Measurements from ENCODE around the gene TMEM184B.
"Not testable (repeated sequence)": the region's sequence is repeated elsewhere in the genome, so short reads cannot be mapped to it uniquely, and the experiment has no call there.

Gene TMEM184B

DNA sequence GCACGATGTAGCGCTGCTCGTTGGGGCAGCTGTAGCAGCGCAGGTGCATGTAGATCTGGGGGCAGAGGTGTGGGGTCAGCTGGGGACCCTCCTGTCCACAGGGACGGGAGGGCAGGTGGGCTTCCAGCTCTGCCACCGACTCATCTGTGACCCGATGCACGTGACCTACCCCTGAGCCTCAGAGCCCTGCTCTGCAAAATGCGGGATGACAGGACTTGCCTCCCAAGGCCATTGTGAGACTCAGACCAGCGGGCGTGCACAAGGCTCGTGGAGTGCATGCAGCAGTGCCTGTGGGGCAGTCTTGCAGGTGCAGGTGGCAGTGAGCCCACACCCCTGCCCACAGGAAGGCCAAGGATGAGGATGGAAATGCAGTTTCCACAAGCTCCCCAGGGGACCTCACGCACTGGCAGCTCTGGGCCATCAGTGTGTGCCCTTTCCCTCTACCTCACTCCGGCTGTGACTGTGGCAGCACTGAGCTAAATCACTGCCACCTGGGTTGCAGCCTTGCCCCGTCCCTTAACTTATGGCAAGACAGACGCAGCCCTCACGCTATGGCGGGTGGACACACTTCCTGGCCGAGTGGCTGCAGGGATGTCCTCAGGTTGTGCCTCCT lies 26.7 kb downstream of the TMEM184B start:
- DNase-seq: no peak

DNA sequence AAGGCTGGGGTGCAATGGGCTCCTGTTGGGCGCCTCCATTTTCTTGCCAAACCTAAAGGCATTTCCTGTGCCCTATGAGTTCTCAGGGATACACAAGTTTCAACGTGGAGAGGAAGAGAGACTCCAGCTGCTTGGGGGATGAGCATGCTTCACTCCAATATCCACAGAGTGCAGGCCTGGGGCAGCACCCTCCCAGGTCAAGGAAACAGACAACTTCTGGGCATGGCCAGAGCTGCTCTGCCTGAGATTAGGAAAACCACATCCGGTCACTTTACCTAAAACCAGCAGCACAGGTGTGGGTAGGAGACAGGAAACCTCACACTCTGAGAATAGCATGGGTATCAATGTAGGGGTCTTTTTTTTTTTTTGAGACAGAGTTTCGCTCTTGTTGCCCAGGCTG lies 28.7 kb downstream of the TMEM184B start:
- DNase-seq: peak; percentile 11

DNA sequence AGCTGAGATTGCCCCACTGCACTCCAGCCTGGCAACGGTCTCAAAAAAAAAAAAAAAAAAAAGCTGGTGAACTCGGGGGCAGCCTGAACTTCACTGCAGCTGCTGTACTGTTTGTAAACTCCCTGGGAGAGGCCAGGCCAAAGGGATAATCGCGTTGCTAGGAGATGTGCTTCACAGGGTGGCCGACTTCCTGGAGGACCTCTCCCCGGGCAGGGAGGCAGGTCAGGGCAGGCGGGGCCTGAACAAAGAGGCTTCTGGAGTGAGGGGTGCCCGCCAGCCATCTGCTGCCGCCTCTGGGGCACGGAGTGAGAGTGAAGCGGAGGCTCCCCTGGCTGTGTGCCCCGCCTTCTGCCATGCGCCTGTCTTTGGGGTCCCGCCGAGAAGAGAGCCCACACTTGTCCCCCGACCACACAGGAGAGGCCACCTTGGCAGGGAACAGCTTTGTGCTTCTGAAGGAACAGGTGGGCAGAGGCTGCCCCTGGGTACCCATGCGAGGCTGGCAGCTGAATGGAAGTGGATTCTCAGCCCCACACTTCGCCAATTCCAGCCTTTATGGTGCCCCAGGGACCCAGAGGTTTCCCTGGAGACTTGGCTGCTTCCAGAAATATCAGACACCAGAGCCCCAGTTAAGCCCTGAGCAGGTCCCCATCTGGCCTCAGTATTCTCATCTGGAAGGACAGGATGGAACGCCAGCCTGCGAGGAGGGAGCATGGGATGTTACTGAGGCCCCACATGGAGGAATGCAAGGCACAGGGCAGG lies 29.6 kb downstream of the TMEM184B start:
- DNase-seq: no peak

DNA sequence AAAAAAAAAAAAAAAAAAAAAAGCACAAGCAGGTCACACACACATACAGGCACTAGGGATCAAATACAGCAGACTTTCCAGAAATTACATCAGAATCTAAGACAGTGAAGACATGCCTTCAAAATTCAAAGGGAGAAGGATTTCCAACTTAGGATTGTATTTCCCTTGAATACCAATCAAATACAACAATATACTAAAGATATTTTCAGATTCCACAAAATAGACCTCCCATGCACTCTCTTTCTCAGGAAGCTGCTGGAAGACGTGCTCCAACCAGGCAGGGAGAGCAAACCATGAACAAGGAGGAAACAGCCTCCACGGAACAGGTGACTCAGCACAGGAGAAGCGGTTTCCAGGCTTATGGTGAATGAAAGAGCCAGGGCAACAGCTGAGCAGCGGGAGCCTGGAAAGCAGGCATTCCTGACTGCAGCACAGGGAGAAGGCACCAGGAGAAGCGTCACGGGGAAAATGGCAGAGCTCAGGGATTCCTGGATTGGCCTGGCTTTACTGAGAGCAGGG lies 32.0 kb downstream of the TMEM184B start:
- peak; percentile 75 for DNase-seq

DNA sequence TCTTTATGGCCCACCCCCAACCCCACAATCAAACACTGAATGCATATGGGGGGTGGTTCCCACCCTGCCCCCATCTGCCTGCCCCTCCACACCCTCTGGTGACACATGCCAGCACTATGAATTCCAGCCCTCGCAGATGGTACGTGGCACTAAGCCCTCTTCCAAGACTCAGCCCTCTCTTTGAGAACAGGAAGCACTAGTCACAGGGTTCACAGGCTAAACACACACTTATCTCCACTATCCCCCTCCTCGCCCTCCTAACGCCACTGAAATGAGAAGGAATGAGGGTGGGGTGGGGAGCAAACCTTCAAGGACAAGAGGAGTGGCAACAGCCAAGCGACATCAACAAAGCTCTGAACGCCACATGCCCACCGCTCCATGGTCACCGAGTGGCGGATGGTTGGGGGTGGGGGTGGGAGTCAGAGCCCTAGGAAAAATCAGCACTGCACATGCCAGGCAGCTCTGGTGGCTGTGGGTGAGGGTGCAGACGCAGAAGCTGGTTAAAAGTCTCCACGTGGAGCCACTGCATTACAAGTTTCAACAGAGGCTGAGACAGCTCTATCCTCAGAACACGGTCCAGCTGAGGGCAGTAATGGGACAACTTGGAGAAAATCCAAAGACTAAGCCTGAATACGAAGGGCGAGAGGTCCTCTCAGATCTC lies 33.6 kb downstream of the TMEM184B start:
- peak; percentile 89 for DNase-seq

DNA sequence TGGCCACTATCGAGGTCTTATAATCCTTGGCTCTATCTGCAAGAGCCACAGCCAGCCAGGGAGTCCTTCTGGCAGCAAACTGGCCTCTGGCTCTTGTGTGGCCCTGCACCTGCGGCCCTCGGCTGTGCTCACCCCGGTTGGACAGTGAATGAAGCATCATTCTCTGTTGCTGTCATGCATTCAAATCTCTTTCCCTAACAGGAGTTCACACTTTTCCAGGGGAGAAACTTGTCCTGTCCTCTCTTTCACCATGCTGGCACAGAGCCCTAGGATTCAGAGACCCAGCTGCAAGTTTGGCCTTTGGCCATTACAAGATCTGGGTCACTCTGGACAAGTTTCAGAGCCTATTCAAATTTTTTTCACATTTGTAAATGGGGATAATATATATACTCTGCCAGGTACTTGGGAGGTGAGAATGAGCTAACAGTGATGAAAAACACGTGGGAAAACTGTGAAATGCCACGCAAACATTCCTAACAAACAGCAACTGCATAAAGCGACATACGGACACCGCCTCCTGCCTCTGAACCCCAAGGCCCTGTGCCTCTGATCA lies 34.2 kb downstream of the TMEM184B start:
- DNase-seq: peak; percentile 34

DNA sequence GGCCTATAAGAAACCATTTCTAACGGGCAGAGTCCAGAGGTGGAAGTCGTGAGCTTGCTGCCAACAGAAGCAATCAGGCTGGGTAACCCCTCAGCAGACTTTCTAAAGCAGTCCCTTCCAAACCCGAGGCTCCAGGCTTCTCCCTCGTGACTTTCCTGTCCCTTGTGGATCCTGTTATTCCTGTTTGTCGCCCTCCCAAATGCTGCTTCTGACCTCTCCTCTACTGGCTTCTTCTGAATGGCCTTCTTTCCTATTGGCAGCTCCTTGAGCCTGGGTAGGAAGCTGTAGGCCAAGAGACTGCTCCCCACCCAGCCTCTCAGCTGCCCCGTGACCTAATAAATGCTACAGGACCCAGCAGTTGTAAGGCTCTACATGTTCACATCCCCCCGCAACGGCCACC lies 36.0 kb downstream of the TMEM184B start:
- DNase-seq: no peak

DNA sequence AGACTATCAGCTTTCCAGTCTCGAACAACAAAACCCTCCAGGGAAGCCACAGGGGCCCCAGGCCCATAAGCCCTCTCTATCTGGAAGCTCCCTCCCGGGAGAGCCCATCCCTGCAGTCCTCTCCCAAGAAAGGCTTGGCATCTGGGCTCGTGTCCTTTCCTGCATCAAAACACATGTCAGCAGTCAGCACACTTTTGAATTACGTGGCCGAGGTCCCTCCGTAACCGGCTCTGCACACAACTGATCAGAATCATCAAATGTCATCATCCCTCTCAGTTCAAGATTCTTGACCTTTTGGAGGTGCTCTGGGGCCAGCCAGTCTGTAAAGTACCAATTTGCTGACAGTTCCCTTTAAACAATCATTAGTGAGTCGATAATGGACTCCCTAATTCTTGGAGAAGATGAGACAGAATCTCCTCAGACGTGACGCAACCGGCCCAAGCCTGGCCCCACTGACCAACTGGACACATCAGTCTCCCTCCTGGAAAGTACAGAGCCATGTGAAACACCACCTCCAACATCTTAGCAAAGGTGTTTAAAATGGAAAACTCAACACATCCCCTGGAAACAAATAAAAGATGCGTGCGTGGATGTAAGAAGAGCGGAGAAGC lies 37.5 kb downstream of the TMEM184B start:
- DNase-seq: no peak

DNA sequence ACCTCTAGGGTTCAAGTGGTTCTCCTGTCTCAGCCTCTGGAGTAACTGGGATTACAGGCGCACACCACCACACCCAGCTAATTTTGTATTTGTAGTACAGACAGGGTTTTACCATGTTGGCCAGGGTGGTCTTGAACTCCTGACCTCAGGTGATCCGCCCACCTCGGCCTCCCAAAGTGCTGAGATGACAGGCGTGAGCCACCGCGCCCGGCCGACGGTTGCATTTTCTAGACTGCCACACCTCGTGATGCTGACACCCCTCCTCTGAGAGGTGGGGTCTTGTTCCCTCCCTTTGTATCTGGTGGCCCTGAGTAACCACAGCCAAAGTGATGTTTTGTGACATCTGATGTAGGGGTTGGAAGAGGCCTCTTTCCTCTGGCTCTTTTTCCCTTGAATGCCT lies 39.0 kb downstream of the TMEM184B start:
- DNase-seq: not testable (repeated sequence)

DNA sequence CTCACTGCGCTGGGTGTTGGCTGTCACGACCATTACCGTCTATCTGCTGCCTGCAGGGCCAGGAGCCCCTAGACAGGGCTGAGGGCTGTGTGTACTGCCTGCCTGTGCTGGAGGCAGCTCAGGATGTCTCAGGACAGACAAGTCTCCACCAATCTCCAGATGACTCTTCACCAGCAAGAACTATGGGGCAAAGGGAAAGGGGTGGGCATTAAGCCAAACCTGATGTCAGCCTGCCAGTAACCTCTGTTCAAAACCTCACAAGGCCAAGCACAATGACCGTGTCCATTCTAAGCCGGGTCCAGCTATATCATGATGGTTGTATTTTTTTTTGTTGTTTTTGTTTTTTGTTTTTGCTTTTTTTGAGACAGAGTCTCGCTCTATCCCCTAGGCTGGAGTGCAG lies 39.4 kb downstream of the TMEM184B start:
- no peak for DNase-seq

DNA sequence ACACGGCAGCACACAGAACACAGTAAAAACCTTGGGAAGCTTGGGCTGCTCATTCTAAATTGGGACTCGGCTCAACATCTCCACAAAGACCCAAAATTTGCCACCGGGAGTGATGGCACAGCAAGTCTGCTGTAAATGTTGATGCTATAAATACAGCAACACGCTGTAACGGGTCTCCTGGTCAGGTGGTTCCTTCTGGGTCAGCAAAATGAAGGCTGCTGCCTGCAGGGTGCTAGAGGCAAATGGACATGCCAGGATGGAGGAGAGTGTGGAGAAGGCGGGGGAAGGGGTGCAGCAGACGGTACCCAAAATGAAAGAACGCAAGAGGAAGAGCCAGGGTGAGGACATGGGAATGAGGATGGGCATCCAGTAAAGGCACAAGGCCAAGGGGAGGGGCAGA lies 40.6 kb downstream of the TMEM184B start:
- no peak for DNase-seq

DNA sequence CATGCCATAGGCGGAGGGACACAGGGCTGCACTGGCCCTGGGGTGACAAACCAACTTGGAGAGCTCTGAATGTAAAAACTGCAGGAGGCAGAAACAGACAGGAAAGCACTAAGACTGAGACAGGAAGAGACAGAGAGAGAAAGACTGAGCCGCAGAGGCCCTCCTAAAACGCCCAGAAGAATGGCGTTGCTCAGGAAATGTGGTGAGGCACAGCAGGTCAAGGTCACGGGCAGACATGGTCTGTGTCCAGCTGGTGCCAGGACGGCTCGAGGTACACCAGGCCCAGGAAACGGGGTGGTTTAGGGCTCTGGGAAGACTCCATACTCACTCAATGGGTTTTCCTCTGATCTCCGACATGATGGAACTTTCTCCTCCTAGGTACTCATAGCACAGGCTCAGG lies 41.9 kb downstream of the TMEM184B start:
- no peak for DNase-seq

DNA sequence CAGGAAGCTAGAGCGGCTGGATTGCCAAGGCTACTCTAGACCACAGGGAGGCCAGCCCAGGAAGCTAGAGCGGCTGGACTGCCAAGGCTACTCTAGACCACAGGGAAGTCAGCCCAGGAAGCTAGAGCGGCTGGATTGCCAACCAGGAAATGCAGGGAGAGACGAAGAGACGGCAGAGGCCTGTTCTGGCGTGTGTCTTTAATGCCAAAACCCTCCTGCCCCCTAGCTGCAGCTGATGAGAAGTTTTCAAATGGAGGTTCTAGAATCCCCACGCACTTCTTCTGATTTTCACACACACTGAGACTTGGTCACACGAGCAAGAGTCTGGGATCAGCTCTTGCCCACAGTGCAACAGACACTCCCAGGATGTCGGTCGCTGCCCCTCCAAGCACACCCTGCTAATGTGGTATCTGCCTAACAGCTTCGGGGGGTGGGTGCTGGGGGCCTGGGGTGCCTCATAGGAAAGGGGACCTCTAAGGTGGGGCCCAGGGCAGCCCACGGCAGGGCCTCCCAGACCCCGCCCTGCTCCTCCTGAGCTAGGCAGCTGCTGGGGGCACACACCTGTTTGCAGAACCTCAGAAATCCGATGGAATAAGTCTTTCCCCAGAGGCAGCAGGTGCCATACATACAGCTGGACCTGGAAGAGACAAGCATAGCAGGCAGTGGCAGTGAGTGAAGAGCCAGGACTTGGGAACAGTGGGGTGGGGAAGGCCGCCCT lies 42.5 kb downstream of the TMEM184B start:
- no peak for DNase-seq

DNA sequence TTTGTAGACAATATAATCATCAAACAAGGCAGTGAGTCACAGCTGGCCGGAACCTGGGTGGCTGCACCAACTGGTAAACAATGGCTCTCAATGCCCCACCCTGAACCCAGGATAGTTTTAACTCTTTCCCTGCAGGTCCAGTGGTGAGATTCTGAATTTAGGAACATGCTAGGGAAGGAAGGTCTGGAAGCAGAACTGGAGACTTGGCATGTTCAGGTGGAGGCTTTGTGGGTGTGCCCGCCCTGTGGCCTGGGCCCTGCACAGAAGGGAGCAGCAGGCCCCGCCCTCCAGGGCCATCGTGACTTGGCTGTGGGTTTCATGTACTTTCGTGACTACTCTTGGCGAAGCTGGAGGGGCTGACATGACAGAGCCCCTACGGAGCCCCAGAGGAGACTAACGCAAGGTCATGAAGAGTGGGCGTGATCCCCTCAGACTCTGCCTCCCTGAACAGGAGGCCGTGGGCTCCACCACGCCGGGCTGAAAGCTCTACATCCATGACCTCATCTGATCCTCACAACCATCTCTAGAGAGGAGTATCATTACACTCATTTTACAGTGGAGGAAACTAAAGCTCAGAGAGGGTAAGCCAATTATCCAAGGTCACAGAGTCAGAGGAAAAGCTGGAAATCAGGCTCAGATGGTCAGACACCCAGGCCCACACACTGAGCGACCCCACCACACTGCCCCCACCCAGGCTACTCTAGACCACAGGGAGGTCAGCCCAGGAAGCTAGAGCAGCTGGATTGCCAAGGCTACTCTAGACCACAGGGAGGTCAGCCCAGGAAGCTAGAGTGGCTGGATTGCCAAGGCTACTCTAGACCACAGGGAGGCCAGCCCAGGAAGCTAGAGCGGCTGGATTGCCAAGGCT lies 43.7 kb downstream of the TMEM184B start:
- peak; percentile 54 for DNase-seq

DNA sequence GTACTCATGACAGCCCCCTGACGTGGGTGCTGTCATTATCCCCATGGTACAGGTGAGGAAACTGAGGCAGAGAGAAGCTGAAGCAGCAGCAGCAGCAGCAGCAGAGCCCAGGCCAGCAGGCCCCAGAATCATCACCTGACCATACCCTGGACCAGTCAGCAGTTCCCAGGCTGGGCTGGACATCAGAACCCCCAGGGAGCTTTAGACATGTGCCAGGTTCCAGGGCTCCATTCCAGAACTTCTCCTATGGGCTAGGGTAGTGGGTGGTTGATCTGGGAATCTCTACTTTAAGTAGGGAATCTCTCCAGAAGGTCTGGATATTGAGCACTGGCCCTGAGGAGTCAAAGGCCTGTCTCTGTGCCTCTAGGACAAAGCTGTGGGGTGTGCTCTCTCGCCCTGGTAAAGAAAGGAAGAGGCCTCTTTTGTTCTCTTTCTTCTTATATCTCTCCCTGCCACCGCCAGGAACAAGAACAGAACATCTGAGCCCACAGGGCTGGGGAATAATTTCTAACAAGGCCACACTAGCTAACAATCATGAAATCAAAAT lies 44.4 kb downstream of the TMEM184B start:
- DNase-seq: no peak

DNA sequence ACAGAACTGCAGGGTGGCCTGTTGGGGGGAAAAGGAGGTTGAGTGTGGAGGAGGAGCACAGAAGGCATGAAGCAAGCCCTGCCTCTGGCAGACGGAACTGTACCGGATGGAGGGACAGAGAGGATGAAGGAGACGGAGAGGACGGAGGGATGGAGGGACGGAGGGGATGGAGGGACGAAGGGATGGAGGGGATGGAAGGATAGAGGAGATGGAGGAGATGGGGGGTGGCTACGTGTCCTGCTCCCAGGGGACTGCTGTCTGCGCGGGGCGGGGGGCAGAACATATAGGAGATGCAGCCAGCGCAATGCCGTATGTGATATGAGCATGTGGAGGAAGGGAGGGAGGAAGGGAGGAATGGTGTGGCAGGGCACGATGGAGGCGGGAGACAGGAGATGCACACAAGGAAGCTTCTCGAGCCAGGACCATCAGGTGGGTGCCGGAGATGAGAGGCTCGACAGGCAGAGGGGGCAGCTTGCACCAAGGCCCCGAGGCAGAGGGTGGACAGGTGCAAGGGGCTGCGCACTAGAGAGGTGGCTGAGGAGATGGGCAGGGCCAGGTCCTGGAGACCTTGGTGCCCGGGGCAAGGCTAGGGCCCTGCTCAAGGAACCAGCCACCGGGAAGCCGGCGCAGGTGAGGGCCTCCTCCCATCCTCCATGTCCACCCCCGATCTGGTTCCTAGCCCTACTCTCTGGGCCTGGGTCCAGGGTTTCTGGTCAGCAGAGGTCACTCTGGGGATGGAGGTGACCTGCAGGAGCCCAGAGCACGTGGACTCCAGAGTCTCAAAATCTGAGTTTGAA lies 45.8 kb downstream of the TMEM184B start:
- DNase-seq: no peak

DNA sequence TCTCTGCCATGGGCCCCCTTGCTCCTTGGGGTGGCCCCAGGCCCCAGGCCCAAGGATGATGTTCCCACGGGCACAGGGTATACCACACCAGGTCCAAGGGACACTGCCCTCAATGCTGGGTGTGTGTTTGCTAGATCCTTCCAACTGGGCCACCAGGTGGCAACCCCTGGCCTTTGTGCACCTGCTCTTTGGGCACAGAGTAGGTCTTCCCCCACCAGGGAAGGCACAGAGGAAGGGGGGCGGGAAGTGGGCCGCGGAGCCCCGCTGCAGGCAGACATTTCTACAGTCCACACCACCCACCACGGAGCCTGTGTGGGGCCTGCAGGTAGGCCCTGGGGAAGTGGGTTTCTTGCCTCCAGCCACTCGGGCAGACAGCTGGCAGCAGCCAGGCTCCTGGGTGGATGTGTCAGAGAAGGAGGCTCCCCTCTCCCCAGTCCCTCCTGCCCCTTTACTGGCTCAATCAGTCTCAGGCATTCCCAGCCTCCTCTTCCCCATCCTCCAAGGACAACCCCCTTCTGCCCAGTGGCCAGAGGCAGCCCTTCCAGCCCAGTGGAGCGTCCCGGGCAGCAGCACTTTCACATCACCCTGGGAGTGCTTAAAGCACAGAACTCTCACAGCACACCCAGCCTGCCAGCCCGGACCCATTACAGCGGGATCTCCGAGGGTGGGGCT lies 49.4 kb downstream of the TMEM184B start:
- no peak for DNase-seq

DNA sequence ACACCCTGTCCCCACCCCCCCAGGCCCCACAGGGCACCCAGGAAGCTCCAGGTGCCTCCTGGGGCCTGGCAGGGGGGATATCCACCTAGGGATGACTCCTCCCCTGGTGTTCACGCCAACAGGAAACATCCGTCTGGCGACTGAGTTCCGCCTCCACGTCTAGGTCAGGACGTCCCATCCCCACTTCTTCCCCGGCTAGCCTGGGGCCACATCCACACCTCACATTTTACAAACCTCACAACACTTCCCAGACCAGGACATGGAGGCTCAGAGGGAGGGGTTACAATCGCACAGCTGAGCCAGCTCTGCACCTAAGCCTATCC lies 50.1 kb downstream of the TMEM184B start:
- DNase-seq: no peak

DNA sequence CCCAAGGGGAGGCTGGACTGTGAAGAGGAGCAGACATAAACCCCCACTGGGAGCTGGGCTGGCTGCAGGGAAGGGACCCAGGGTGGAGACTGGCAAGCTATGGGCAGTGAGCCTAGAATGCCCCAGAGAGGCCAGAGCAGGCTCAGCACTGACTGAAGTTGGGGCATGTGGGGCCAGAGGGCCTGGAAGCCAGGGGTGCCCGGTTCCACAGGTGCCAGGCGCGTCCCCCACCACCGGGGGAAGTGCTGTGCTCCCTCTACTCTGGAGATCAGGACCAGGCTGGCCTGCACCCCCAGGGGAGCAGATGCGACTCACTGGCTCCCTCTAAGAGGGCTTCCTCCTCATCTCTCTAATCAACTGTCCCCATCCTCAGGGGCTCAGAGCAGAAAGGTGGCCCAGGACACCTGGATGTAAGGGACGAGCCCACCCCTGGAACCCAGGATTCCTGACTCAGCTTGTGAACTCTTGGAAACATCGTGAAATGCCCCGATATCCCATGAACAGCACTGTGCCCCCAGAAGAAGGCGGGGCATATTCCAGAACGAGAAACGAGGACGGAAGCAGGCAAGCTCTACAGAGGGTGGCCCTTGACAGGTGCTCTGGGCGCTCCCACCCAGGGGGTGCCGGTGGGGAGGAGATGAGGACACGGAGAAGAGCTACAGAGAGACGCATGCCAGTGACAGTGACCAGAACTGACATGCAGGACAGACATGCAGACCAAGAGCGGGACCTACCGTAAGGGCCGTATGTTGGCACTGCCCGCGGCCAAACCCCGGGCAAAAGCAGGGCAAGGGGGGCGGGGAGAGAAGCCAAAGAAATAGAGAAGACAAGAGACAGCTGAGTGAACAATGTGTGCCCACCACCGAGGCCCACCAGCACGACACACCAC lies 50.7 kb downstream of the TMEM184B start:
- no peak for DNase-seq

Measured in HCEC 1CT (cell line).